ENCODE results near the gene BAZ2A.
"Not testable (repeated sequence)": the region's sequence is repeated elsewhere in the genome, so short reads cannot be mapped to it uniquely, and the experiment has no call there.

Gene BAZ2A

GRCh38 chr12:56593909-56594621 lies 36.1 kb downstream of the BAZ2A start:
- DNase-seq, result peak; percentile 37

GRCh38 chr12:56591961-56592360 lies 38.2 kb downstream of the BAZ2A start:
- no peak for DNase-seq

GRCh38 chr12:56591126-56591525 lies 39.0 kb downstream of the BAZ2A start:
- DNase-seq, result no peak

GRCh38 chr12:56590237-56590830 lies 39.8 kb downstream of the BAZ2A start:
- DNase-seq, result no peak

- DNase-seq, result no peak
These were observed 40.3 kb downstream of the BAZ2A start for GRCh38 chr12:56589783-56590182.

GRCh38 chr12:56585098-56585497 lies 45.0 kb downstream of the BAZ2A start:
- no peak for DNase-seq

- no peak for DNase-seq
These were observed 48.5 kb downstream of the BAZ2A start for GRCh38 chr12:56581418-56582145.

GRCh38 chr12:56578983-56579546 lies 51.1 kb downstream of the BAZ2A start:
- DNase-seq, result no peak

- not testable (repeated sequence) for DNase-seq
These were observed 52.9 kb downstream of the BAZ2A start for GRCh38 chr12:56577248-56577647.

GRCh38 chr12:56574210-56574609 lies 55.9 kb downstream of the BAZ2A start:
- no peak for DNase-seq

GRCh38 chr12:56572288-56572687 lies 57.8 kb downstream of the BAZ2A start:
- no peak for DNase-seq

GRCh38 chr12:56571121-56571520 lies 59.0 kb downstream of the BAZ2A start:
- no peak for DNase-seq

- no peak for DNase-seq
These were observed 62.0 kb downstream of the BAZ2A start for GRCh38 chr12:56568146-56568545.

GRCh38 chr12:56565510-56566101 lies 64.5 kb downstream of the BAZ2A start:
- DNase-seq, result peak; percentile 13

GRCh38 chr12:56551070-56551469 lies 79.1 kb downstream of the BAZ2A start:
- DNase-seq, result no peak

- no peak for DNase-seq
These were observed 83.4 kb downstream of the BAZ2A start for GRCh38 chr12:56546680-56547079.
